Stomach (tissue), 9 donors: Measurements from ENCODE around the gene THUMPD1. TPM values are rescaled to one million over a fixed set of nuclear protein-coding genes. Genes with fewer than 3 reads are reported as not detected.
A peak's percentile ranks its signal among the peaks of the same experiment; 100 is the strongest.
"Not testable (repeated sequence)": the region's sequence is repeated elsewhere in the genome, so short reads cannot be mapped to it uniquely, and the experiment has no call there.

Experiments used
- DNase-seq, 2 donors: peaks; one replicate each; pipeline versions ENCODE4 v3.0.0 to v3.0.0-alpha.2; 2013 to 2019
- H3K27ac ChIP-seq, 5 donors: fragments of 200-600 bp in 4 of 5; sonication (generic) in 4 of 5; one replicate each; pipeline ENCODE4 v1.5.1; 2013 to 2019; ENCODE audit warnings: mild to moderate bottlenecking in 1 of 5, moderate library complexity in 1 of 5
- H3K27me3 ChIP-seq, 3 donors: fragments of 200-600 bp; sonication (generic); one replicate each; pipeline ENCODE4 v1.5.1; 2017 to 2019; ENCODE audit warnings: mixed run types in 1 of 3
- H3K36me3 ChIP-seq, 4 donors: fragments of 200-600 bp; sonication (generic); 1 replicate in 3 of 4; 2 replicates in 1 of 4; pipeline ENCODE4 v1.5.1; 2016 to 2019
- H3K4me1 ChIP-seq, 4 donors: fragments of 200-600 bp; sonication (generic); one replicate each; pipeline ENCODE4 v1.5.1; 2016 to 2019
- H3K4me3 ChIP-seq, 4 donors: fragments of 200-600 bp; sonication (generic) in 3 of 4; one replicate each; pipeline ENCODE4 v1.5.1; 2016 to 2019; ENCODE audit warnings: mild to moderate bottlenecking in 1 of 4
- H3K9me3 ChIP-seq, 4 donors: fragments of 200-600 bp; sonication (generic); one replicate each; pipeline ENCODE4 v1.5.1; 2016 to 2019
- EP300 ChIP-seq: sonication (generic); formaldehyde crosslinking; IDR thresholded peaks from one replicate; pipeline ENCODE4 v1.6.1; 2017; ENCODE audit warnings: antibody characterized with exemption
- POLR2A ChIP-seq, 4 donors: fragments of 450-650 bp; IDR thresholded peaks; one replicate each; pipeline ENCODE4 v1.6.1; 2016; ENCODE audit warnings: antibody characterized with exemption in 4 of 4, control low read depth in 2 of 4, mild to moderate bottlenecking in 1 of 4, moderate library complexity in 1 of 4
- POLR2AphosphoS5 ChIP-seq, 3 donors: sonication (generic); formaldehyde crosslinking; IDR thresholded peaks; one replicate each; pipeline ENCODE4 v1.6.1; 2016; ENCODE audit warnings: antibody characterized with exemption in 3 of 3
- WGBS, 5 donors: extraction: QIAGEN DNeasy Blood & Tissue Kit in 3 of 5; methylation state at CpG; one replicate each; pipeline versions ENCODE4 v1.1.5 to v1.1.7; 2013 to 2018; 5-methylcytosine and 5-hydroxymethylcytosine counted together
- intact Hi-C: fragments of 100-400 bp; cut with DNase I; formaldehyde crosslinking; loops from one replicate; pipeline ENCODE4 v1.15.1; 2023; ENCODE audit warnings: low total_unique reads
- polyA plus RNA-seq, 3 donors: library from polyadenylated mRNA; stranded (reverse); fragments of 200-250 nt; gene quantifications; one replicate each; pipeline ENCODE4 v1.2.3, GENCODE V29; 2013
- total RNA-seq, 5 donors: library from RNA; depleted of rRNA; stranded (reverse); fragments of >200 nt; gene quantifications; one replicate each; pipeline versions ENCODE4 v1.1.0 to v1.2.3, GENCODE V29; 2014 to 2016
- TF ChIP-seq, protein P1 (sequence below), 7 experiments: fragments of 450-650 bp in 4 of 7; fragments of 200-600 bp in 3 of 7; sonication (generic) in 3 of 7; IDR thresholded peaks; one replicate each; pipeline ENCODE4 v1.5.1; 2016 to 2019; ENCODE audit warnings: antibody characterized with exemption in 7 of 7, control low read depth in 2 of 7, mild to moderate bottlenecking in 1 of 7
- donor health status: healthy with polysubstance abuse.
- donor health status: Bipolar disorder and iron deficiency.
- donor health status: healthy.

Gene THUMPD1
- total and polyA plus RNA-seq, 8 donors, result 3.2 to 101 (median 33.7) TPM

DNA sequence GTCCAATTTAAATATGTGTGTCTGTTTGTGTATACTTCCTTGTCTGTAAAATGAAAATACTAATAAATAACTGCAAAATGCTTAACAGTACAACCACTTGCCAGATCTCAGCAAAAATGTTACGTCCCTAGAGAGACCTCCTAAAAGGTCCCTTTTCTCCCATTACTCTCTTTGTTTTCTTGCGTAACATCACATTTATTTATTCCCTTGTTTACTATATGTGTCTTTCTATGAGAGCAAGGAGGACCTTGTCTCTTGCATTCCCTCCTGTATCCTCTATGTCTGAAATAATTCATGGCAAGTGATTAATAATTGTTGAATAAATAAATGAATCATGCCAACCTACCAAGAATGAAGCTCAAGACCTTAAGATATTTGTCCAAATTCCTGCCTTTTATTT lies 24.1 kb upstream of the THUMPD1 start:
- Histone ChIP-seq H3K36me3 (peaks cover 0 to 7% (median 0%) of the 10 kb centered on the region in 4 donors), H3K4me3 (peak overlapping the region in 1 of 4 donors; percentile 43), H3K27me3 (no peaks in the 10 kb centered on the region), H3K4me1 (peaks cover 5 to 41% (median 14%) of the 10 kb centered on the region in 4 donors), H3K9me3 (no peaks in the 10 kb centered on the region), H3K27ac (no peak overlapping the region)
- 81 to 94% (median 93%) methylated on average over 2 of the region's 2 CpGs for WGBS, 5 donors
- intact Hi-C loops, result no loop called here
- TF ChIP-seq POLR2A (IDR thresholded peaks at IDR 0.05) (no peak), EP300 (no peak), POLR2AphosphoS5 (IDR thresholded peaks at IDR 0.05) (no peak)
- TF ChIP-seq, protein P1, sequence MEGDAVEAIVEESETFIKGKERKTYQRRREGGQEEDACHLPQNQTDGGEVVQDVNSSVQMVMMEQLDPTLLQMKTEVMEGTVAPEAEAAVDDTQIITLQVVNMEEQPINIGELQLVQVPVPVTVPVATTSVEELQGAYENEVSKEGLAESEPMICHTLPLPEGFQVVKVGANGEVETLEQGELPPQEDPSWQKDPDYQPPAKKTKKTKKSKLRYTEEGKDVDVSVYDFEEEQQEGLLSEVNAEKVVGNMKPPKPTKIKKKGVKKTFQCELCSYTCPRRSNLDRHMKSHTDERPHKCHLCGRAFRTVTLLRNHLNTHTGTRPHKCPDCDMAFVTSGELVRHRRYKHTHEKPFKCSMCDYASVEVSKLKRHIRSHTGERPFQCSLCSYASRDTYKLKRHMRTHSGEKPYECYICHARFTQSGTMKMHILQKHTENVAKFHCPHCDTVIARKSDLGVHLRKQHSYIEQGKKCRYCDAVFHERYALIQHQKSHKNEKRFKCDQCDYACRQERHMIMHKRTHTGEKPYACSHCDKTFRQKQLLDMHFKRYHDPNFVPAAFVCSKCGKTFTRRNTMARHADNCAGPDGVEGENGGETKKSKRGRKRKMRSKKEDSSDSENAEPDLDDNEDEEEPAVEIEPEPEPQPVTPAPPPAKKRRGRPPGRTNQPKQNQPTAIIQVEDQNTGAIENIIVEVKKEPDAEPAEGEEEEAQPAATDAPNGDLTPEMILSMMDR (IDR thresholded peaks at IDR 0.05), result no peak
- DNase-seq, result no peak

DNA sequence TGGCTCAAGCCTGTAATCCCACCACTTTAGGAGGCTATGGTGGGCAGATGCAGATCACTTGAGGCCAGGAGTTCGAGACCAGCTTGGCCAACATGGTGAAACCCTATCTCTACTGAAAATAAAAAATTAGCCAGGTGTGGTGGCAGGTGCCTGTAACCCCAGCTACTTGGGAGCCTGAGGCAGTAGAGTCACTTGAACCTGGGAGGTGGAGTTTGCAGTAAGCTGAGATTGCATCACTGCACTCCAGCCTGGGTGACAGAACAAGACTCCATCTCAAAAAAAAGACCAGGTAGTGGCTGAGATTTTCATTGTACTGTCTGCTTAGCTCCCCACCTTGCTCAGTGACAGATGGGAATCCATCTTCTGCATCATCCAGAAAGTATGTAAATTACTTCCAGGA lies 22.8 kb upstream of the THUMPD1 start:
- H3K4me3 ChIP-seq, result peak overlapping the region; percentile 12 to 43 (median 26)
- WGBS, 5 donors, result 22 to 68% (median 48%) methylated on average over 1 of the region's 1 CpG

DNA sequence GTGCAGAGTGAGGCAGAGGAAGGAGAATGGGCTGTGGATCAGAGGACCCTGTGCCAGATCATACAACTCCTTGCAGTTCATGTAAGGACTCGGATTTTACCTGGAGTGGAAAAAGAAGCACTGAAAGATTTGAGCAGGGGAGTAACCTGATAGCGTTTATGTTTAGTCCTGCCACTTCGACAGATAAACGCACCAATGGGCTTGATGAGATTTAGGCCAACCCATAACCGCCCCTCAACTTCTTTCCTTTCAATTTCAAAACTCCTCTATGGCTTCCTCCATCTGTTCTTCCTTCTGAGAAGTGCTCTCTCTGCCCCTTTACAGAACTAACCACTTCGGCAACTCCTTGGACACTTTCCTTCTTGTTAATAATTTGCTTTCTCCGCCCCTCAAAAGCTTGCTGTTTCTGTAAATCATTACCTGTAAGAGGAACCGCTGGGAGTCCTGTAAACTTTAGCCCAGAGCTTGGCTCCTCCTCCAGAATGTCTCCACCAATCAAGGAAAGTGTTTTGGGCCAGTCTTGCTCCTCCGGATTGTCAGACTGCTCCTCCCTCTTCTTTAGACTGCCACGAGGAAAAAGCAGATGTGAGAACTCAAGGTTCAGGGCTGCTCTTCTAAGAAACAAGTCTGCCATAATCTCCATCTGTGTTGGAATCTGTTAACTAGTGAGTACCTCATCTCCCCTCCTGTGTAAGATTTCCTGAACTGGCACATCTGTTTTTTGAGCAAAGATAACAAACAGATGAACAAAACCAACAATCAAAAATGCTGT lies 22.0 kb upstream of the THUMPD1 start, which contains the start of gene ACSM3:
TSS of gene ACSM3 (plus strand) at position 554 of the 772 bp plus-strand sequence. CDS start 6,021 bp downstream, outside the sequence.
- 4 to 10% (median 4%) methylated on average over 10 of the region's 10 CpGs for WGBS, 5 donors
- Histone ChIP-seq H3K36me3 (no peaks in the 10 kb centered on the region), H3K4me3 (peak within 1 kb of the TSS; percentile 35 to 43 (median 41)), H3K27ac (peak within 1 kb of the TSS; percentile 79 to 97 (median 85)), H3K27me3 (no peaks in the 10 kb centered on the region), H3K9me3 (no peaks in the 10 kb centered on the region), H3K4me1 (peaks cover 5 to 41% (median 14%) of the 10 kb centered on the region in 4 donors)
- TF ChIP-seq POLR2A (IDR thresholded peaks at IDR 0.05) (no peak), POLR2AphosphoS5 (IDR thresholded peaks at IDR 0.05) (peak in 2 of 3 donors; percentile 66 to 82)
- intact Hi-C loops, result no loop called here
- peak; percentile 78 to 94 for DNase-seq

More for the DNA sequence above, 22.8 kb upstream of the THUMPD1 start:
- peak overlapping the region; percentile 78 to 85 (median 79) for H3K27ac ChIP-seq
- intact Hi-C loops, H3K9me3 ChIP-seq, DNase-seq, H3K36me3 ChIP-seq, H3K27me3 ChIP-seq: not testable (repeated sequence)
- peaks cover 5 to 41% (median 14%) of the 10 kb centered on the region in 4 donors for H3K4me1 ChIP-seq

DNA sequence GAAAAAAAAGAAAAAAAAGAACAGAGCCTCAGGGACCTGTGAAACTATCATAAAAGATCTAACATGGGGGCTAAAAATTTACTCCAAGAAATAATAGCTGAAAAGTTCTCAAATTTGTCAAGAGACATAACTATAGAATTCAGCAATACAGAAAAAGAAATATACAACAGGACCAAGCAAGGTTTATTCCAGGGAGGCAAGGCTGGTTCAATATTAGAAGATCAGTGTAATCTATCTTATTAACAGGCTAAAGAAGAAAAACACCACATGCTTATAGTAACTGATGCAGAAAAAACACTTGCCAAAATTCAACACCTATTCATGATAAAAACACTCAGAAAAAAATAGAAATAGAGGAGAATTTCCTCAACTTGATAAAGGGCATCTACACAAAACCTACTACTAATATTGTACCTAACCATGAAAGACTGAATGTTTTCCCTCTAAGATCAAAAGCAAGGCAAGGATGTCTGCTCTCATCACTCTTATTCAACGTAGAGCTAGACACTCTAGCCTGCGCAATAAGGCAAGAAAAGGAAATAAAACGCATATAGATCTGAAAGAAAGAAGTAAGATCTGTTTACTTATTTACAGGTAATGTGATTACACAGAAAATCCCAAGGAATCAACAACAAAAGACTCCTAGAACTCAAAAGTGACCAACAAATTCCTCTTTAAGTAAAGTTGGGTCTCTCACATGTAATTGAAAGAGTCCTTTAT lies 20.9 kb upstream of the THUMPD1 start:
- WGBS, 5 donors, result 81 to 84% (median 82%) methylated on average over 3 of the region's 3 CpGs
- Histone ChIP-seq H3K27me3 (no peaks in the 10 kb centered on the region), H3K4me3 (peak overlapping the region in 1 of 4 donors; percentile 43), H3K27ac (peak overlapping the region in 4 of 5 donors; percentile 79 to 85 (median 82)), H3K4me1 (peaks cover 5 to 33% (median 14%) of the 10 kb centered on the region in 4 donors), H3K36me3 (no peaks in the 10 kb centered on the region), H3K9me3 (no peaks in the 10 kb centered on the region)
- intact Hi-C loops, result no loop called here
- no peak for TF ChIP-seq EP300
- no peak for TF ChIP-seq POLR2AphosphoS5 (IDR thresholded peaks at IDR 0.05)
- TF ChIP-seq, protein P1 (IDR thresholded peaks at IDR 0.05), result no peak
- no peak for DNase-seq

DNA sequence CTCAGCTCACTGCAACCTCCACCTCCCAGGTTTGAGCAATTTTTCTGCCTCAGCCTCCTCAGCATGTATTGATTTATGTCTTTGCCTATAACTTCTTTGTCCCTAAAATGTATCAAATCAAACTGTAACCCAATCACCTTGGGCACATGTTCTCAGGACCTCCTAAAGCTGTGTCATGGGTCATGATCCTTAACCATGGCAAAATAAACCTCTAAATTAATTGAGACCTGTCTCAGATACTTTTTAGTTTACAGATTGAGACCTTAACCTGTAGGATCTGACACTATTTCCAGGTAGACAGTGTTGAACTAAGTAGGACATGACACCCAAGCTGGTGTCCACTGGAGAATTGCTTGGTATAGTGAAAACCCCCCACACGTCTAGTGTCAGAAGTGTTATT lies 19.6 kb upstream of the THUMPD1 start:
- H3K27me3 ChIP-seq, result no peaks in the 10 kb centered on the region
- H3K27ac ChIP-seq, result no peak overlapping the region
- TF ChIP-seq POLR2AphosphoS5 (IDR thresholded peaks at IDR 0.05), result no peak
- TF ChIP-seq, protein P1 (IDR thresholded peaks at IDR 0.05), result no peak
- no peak for TF ChIP-seq EP300
- no peak for TF ChIP-seq POLR2A (IDR thresholded peaks at IDR 0.05)
- 78 to 92% (median 88%) methylated on average over 1 of the region's 1 CpG for WGBS, 5 donors
- intact Hi-C loops, result no loop called here
- no peaks in the 10 kb centered on the region for H3K36me3 ChIP-seq
- peaks cover 5 to 32% (median 14%) of the 10 kb centered on the region in 4 donors for H3K4me1 ChIP-seq
- no peak for DNase-seq
- H3K4me3 ChIP-seq, result no peak overlapping the region
- no peaks in the 10 kb centered on the region for H3K9me3 ChIP-seq
